ENCODE measurements around the gene PEMT.

- TF ChIP-seq CTCF (IDR thresholded peaks at IDR 0.05) = no peak
- no peak for TF ChIP-seq POLR2A (IDR thresholded peaks at IDR 0.05)
Measured at GRCh38 chr17:17533901-17534441, 57.5 kb downstream of the PEMT start.
